WTC11 (cell line): Measurements from ENCODE around the gene ADAM12. TPM values are rescaled to one million over a fixed set of nuclear protein-coding genes. Genes with fewer than 3 reads are reported as not detected.

Experiments
- ATAC-seq: fragments of 200-7000 bp; cut with Tn5 transposase; 2 replicates; pipeline ENCODE4 v1.10.0; 2021; ENCODE audit warnings: mild to moderate bottlenecking, moderate library complexity
- CTCF ChIA-PET: fragments of 300-600 bp; sonication (Branson Sonifier 250); formaldehyde crosslinking; loops from one replicate; lab custom pipeline; 2021; ENCODE audit warnings: antibody characterized with exemption; lab: Charles Lee
- POLR2A ChIA-PET: fragments of 350-600 bp; sonication (Branson Sonifier 250); formaldehyde crosslinking; loops from one replicate; lab custom pipeline; 2021; ENCODE audit warnings: antibody characterized with exemption; lab: Charles Lee
- DNase-seq: peaks from one replicate; pipeline ENCODE4 v3.0.0; 2021; ENCODE audit warnings: low spot score
- H3K27ac Mint-ChIP-seq: 2 replicates; pipeline ENCODE4 v1.8.0; 2021; ENCODE audit warnings: mixed read lengths
- H3K27me3 Mint-ChIP-seq: 2 replicates; pipeline ENCODE4 v1.8.0; 2021; ENCODE audit warnings: low read depth, mild to moderate bottlenecking, moderate library complexity, mixed read lengths
- H3K36me3 Mint-ChIP-seq: 2 replicates; pipeline ENCODE4 v1.8.0; 2021; ENCODE audit warnings: mixed read lengths
- H3K4me1 Mint-ChIP-seq: 2 replicates; pipeline ENCODE4 v1.8.0; 2022; ENCODE audit warnings: mixed read lengths
- H3K4me3 Mint-ChIP-seq: 2 replicates; pipeline ENCODE4 v1.8.0; 2021; ENCODE audit warnings: mild to moderate bottlenecking, moderate library complexity, mixed read lengths
- H3K9me3 Mint-ChIP-seq: 2 replicates; pipeline ENCODE4 v1.8.0; 2021; ENCODE audit warnings: mixed read lengths
- CREM ChIP-seq: sonication (generic); formaldehyde crosslinking; IDR thresholded peaks from 2 replicates; pipeline ENCODE4 v1.8.1; 2022; ENCODE audit warnings: mild to moderate bottlenecking, missing genetic modification reagents, moderate library complexity
- E2F1 ChIP-seq: sonication (generic); formaldehyde crosslinking; IDR thresholded peaks from 2 replicates; pipeline ENCODE4 v1.8.0; 2022; ENCODE audit warnings: mild to moderate bottlenecking, missing genetic modification reagents
- ELF4 ChIP-seq: sonication (generic); formaldehyde crosslinking; IDR thresholded peaks from 2 replicates; pipeline ENCODE4 v1.8.1; 2022; ENCODE audit warnings: low read depth, mild to moderate bottlenecking, moderate library complexity, missing genetic modification reagents
- FOXK1 ChIP-seq: sonication (generic); formaldehyde crosslinking; IDR thresholded peaks from 2 replicates; pipeline ENCODE4 v1.8.0; 2022; ENCODE audit warnings: mild to moderate bottlenecking, moderate library complexity, missing genetic modification reagents
- FOXP1 ChIP-seq: sonication (generic); formaldehyde crosslinking; IDR thresholded peaks from 2 replicates; pipeline ENCODE4 v1.8.0; 2022; ENCODE audit warnings: missing genetic modification reagents, mild to moderate bottlenecking, moderate library complexity, borderline replicate concordance
- GTF2I ChIP-seq: fragments of 250-450 bp; sonication (Bioruptor Pico); conservative IDR thresholded peaks from 2 replicates; pipeline ENCODE4 v1.4.0; 2021; ENCODE audit warnings: mild to moderate bottlenecking
- JUN ChIP-seq: sonication (generic); formaldehyde crosslinking; IDR thresholded peaks from 2 replicates; pipeline ENCODE4 v1.8.0; 2023; ENCODE audit warnings: mild to moderate bottlenecking, missing genetic modification reagents
- KAT7 ChIP-seq: sonication (generic); formaldehyde crosslinking; IDR thresholded peaks from 2 replicates; pipeline ENCODE4 v1.8.1; 2023; ENCODE audit warnings: missing genetic modification reagents, mild to moderate bottlenecking, borderline replicate concordance
- MYBL2 ChIP-seq: sonication (generic); formaldehyde crosslinking; IDR thresholded peaks from 2 replicates; pipeline ENCODE4 v1.8.1; 2023; ENCODE audit warnings: mild to moderate bottlenecking, moderate library complexity, missing genetic modification reagents
- NFATC4 ChIP-seq: fragments of 250-450 bp; sonication (Bioruptor Pico); IDR thresholded peaks from 2 replicates; pipeline ENCODE4 v1.9.0; 2021; ENCODE audit warnings: mild to moderate bottlenecking
- NFE2L1 ChIP-seq: sonication (generic); formaldehyde crosslinking; IDR thresholded peaks from 2 replicates; pipeline ENCODE4 v1.8.1; 2023; ENCODE audit warnings: missing genetic modification reagents
- NR2C2 ChIP-seq: sonication (generic); formaldehyde crosslinking; IDR thresholded peaks from 2 replicates; pipeline ENCODE4 v1.8.0; 2022; ENCODE audit warnings: mild to moderate bottlenecking, missing genetic modification reagents
- NR3C1 ChIP-seq: sonication (generic); formaldehyde crosslinking; conservative IDR thresholded peaks from 2 replicates; pipeline ENCODE4 v1.8.1; 2023; ENCODE audit warnings: low read depth, mild to moderate bottlenecking, missing genetic modification reagents
- PREB ChIP-seq: sonication (generic); formaldehyde crosslinking; IDR thresholded peaks from 2 replicates; pipeline ENCODE4 v1.8.1; 2022; ENCODE audit warnings: mild to moderate bottlenecking, missing genetic modification reagents, moderate library complexity, borderline replicate concordance
- SP1 ChIP-seq: sonication (generic); formaldehyde crosslinking; conservative IDR thresholded peaks from 2 replicates; pipeline ENCODE4 v1.8.1; 2022; ENCODE audit warnings: missing genetic modification reagents
- TEAD1 ChIP-seq: sonication (generic); formaldehyde crosslinking; IDR thresholded peaks from 2 replicates; pipeline ENCODE4 v1.8.0; 2022; ENCODE audit warnings: mild to moderate bottlenecking, missing genetic modification reagents
- ZNF317 ChIP-seq: sonication (generic); formaldehyde crosslinking; IDR thresholded peaks from 2 replicates; pipeline ENCODE4 v1.8.1; 2023; ENCODE audit warnings: low read depth, mild to moderate bottlenecking, moderate library complexity, missing genetic modification reagents, borderline replicate concordance
- ZNF423 ChIP-seq: fragments of 250-450 bp; sonication (Bioruptor Pico); IDR thresholded peaks from 2 replicates; pipeline ENCODE4 v2.1.2; 2022; ENCODE audit warnings: mild to moderate bottlenecking, moderate library complexity
- ZSCAN18 ChIP-seq: fragments of 250-450 bp; sonication (Bioruptor Pico); IDR thresholded peaks from 2 replicates; pipeline ENCODE4 v2.1.2; 2022; ENCODE audit warnings: mild to moderate bottlenecking, moderate library complexity
- total RNA-seq: library from RNA; stranded (reverse); gene quantifications from 3 replicates; pipeline ENCODE4 v1.2.3, GENCODE V29; 2021
- TF ChIP-seq, protein P1 (sequence below): sonication (generic); formaldehyde crosslinking; IDR thresholded peaks from 2 replicates; pipeline ENCODE4 v1.8.0; 2023; ENCODE audit warnings: mild to moderate bottlenecking, missing genetic modification reagents
- TF ChIP-seq, protein P2 (sequence below): sonication (generic); formaldehyde crosslinking; IDR thresholded peaks from 2 replicates; pipeline ENCODE4 v1.8.0; 2022; ENCODE audit warnings: mild to moderate bottlenecking, missing genetic modification reagents
- TF ChIP-seq, protein P3 (sequence below): sonication (generic); formaldehyde crosslinking; IDR thresholded peaks from 2 replicates; pipeline ENCODE4 v1.8.1; 2023; ENCODE audit warnings: mild to moderate bottlenecking, missing genetic modification reagents, borderline replicate concordance
- TF ChIP-seq, protein P4 (sequence below): sonication (generic); formaldehyde crosslinking; conservative IDR thresholded peaks from 2 replicates; pipeline ENCODE4 v1.8.1; 2023; ENCODE audit warnings: mild to moderate bottlenecking, low read depth, missing genetic modification reagents, moderate library complexity

Gene ADAM12
- total RNA-seq, 1 experiment from 2014 or later, result 0.22 TPM

DNA sequence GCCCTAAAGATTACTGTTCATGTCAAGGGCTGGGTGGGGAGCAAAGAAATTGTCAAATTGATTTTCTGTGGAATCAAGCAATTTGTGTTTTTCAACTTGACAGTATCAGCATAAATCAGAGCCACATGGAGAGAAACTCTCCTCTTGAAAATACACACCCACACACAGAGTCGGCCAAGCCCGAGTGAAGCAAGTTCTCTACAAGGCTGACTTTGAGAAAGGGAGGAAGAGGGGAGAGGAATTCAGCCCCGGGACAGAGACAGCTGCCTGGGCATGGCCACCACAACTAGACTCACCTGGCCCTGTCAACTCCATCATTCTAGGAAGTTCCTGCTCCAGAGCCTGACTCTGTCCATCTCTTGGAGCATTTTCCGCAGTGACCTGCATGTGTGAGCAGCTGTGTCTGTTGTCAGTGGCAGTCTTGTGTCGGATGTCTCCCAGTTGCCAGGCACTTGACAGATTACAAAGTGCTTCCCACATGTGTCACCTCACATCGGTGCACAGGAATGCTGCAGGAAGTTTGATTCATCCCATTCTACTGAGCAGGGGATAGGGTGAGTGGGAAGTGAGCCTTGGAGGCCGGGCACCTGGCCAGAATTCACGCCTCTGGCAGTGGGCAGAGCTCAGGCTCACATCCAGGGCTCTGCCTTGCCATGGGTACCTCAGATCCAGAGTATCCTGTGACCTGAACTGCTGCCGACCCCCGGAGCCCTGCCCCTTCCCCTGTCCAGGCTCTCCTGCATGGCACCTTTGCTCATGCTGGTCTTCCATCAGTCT is 37.9 kb downstream of the ADAM12 start (continued):
- TF ChIP-seq, protein P1, sequence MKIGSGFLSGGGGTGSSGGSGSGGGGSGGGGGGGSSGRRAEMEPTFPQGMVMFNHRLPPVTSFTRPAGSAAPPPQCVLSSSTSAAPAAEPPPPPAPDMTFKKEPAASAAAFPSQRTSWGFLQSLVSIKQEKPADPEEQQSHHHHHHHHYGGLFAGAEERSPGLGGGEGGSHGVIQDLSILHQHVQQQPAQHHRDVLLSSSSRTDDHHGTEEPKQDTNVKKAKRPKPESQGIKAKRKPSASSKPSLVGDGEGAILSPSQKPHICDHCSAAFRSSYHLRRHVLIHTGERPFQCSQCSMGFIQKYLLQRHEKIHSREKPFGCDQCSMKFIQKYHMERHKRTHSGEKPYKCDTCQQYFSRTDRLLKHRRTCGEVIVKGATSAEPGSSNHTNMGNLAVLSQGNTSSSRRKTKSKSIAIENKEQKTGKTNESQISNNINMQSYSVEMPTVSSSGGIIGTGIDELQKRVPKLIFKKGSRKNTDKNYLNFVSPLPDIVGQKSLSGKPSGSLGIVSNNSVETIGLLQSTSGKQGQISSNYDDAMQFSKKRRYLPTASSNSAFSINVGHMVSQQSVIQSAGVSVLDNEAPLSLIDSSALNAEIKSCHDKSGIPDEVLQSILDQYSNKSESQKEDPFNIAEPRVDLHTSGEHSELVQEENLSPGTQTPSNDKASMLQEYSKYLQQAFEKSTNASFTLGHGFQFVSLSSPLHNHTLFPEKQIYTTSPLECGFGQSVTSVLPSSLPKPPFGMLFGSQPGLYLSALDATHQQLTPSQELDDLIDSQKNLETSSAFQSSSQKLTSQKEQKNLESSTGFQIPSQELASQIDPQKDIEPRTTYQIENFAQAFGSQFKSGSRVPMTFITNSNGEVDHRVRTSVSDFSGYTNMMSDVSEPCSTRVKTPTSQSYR, result no peak
- TF ChIP-seq NR3C1, result no peak
- no peak for TF ChIP-seq TEAD1
- no peak for TF ChIP-seq FOXK1
- TF ChIP-seq SP1 (CRISPR knock-in tag), result no peak
- TF ChIP-seq MYBL2, result no peak
- TF ChIP-seq CREM, result no peak

DNA sequence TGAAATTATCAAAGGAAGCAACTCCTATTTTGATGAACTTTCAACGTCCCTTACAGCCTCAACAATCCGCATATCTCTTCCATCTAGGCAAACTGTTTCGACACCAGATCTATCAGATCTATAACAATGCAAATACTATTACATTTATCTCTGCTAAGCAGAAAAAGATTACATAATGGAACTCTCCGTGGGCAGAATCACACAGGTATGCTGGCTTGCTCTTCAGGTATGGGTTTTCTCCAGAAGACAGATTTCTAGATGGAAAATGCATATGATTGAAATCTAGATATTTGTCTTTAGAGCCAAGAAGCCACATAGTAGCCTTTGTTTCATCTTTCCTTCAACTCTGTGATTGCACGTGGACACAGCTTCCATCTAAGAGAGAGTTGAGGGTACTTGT is 38.6 kb downstream of the ADAM12 start:
- H3K27ac Mint-ChIP-seq, result no peak overlapping the region
- H3K9me3 Mint-ChIP-seq, result peaks cover 4% of the 10 kb centered on the region; the same call in 1 of the 2 replicates
- CTCF ChIA-PET, result no interaction called here
- POLR2A ChIA-PET, result no interaction called here
- H3K4me1 Mint-ChIP-seq, result peaks cover 13% of the 10 kb centered on the region
- peaks cover 3% of the 10 kb centered on the region; the same call in 1 of the 2 replicates for H3K27me3 Mint-ChIP-seq
- H3K36me3 Mint-ChIP-seq, result no peaks in the 10 kb centered on the region
- DNase-seq, result no peak
- no peak overlapping the region for H3K4me3 Mint-ChIP-seq
- ATAC-seq, result no peak
- TF ChIP-seq, protein P2, sequence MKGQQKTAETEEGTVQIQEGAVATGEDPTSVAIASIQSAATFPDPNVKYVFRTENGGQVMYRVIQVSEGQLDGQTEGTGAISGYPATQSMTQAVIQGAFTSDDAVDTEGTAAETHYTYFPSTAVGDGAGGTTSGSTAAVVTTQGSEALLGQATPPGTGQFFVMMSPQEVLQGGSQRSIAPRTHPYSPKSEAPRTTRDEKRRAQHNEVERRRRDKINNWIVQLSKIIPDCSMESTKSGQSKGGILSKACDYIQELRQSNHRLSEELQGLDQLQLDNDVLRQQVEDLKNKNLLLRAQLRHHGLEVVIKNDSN (CRISPR knock-in tag), result no peak
- TF ChIP-seq PREB (no peak), JUN (no peak), ZSCAN18 (CRISPR knock-in tag) (no peak), GTF2I (CRISPR knock-in tag) (no peak), ELF4 (no peak), ZNF317 (CRISPR knock-in tag) (no peak), KAT7 (CRISPR knock-in tag) (no peak), ZNF423 (CRISPR knock-in tag) (no peak), NR2C2 (CRISPR knock-in tag) (no peak), NFE2L1 (CRISPR knock-in tag) (no peak), NFATC4 (CRISPR knock-in tag) (no peak), E2F1 (no peak), FOXP1 (CRISPR knock-in tag) (no peak), NR3C1 (no peak)
- TF ChIP-seq, protein P3, sequence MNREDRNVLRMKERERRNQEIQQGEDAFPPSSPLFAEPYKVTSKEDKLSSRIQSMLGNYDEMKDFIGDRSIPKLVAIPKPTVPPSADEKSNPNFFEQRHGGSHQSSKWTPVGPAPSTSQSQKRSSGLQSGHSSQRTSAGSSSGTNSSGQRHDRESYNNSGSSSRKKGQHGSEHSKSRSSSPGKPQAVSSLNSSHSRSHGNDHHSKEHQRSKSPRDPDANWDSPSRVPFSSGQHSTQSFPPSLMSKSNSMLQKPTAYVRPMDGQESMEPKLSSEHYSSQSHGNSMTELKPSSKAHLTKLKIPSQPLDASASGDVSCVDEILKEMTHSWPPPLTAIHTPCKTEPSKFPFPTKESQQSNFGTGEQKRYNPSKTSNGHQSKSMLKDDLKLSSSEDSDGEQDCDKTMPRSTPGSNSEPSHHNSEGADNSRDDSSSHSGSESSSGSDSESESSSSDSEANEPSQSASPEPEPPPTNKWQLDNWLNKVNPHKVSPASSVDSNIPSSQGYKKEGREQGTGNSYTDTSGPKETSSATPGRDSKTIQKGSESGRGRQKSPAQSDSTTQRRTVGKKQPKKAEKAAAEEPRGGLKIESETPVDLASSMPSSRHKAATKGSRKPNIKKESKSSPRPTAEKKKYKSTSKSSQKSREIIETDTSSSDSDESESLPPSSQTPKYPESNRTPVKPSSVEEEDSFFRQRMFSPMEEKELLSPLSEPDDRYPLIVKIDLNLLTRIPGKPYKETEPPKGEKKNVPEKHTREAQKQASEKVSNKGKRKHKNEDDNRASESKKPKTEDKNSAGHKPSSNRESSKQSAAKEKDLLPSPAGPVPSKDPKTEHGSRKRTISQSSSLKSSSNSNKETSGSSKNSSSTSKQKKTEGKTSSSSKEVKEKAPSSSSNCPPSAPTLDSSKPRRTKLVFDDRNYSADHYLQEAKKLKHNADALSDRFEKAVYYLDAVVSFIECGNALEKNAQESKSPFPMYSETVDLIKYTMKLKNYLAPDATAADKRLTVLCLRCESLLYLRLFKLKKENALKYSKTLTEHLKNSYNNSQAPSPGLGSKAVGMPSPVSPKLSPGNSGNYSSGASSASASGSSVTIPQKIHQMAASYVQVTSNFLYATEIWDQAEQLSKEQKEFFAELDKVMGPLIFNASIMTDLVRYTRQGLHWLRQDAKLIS (CRISPR knock-in tag), result no peak
- TF ChIP-seq, protein P4, sequence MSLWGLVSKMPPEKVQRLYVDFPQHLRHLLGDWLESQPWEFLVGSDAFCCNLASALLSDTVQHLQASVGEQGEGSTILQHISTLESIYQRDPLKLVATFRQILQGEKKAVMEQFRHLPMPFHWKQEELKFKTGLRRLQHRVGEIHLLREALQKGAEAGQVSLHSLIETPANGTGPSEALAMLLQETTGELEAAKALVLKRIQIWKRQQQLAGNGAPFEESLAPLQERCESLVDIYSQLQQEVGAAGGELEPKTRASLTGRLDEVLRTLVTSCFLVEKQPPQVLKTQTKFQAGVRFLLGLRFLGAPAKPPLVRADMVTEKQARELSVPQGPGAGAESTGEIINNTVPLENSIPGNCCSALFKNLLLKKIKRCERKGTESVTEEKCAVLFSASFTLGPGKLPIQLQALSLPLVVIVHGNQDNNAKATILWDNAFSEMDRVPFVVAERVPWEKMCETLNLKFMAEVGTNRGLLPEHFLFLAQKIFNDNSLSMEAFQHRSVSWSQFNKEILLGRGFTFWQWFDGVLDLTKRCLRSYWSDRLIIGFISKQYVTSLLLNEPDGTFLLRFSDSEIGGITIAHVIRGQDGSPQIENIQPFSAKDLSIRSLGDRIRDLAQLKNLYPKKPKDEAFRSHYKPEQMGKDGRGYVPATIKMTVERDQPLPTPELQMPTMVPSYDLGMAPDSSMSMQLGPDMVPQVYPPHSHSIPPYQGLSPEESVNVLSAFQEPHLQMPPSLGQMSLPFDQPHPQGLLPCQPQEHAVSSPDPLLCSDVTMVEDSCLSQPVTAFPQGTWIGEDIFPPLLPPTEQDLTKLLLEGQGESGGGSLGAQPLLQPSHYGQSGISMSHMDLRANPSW (CRISPR knock-in tag), result no peak
